ENCODE results near the gene QRICH2. TPM values are rescaled to one million over a fixed set of nuclear protein-coding genes. Genes with fewer than 3 reads are reported as not detected.

Gene QRICH2
- total RNA-seq, 4 donors from 2014 or later, result 1.7 to 2.7 (median 2.0) TPM

DNA sequence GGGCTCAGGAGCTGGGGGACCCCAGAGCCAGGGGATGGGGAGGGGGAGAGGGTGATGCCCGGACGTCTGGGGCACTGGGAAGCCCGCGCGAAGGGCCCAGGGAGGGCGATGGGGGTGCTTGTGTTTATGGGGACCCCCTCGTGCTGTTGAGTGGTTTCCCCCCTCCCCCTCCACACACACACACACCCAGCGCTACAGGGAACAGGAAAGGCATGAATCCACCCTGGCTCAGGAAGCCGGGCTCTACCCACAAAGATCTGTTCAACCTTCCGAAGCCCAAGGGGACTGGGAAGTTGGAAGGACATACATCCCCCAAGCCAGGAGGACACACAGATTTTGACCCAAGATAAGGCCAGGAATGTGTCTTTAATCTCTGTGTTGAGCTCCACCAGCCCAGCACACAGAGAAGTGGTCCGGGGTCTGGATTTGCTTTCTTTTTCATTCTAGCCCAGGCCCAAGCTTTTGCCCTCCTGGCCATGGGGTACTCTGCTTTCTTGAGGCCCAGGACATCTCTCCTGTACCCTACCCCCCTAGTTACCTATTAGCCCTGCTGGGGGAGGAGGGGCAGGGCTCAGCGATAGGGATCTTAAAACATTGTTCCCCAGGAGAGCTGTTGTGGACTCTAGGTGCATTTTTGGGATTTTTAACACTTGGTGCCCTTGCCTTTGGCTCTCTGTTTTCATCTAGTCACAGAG, 41.7 kb downstream of the QRICH2 start:
- Histone ChIP-seq H3K4me3 (peak overlapping the region; percentile 98), H3K4me1 (peaks cover 0 to 79% (median 34%) of the 10 kb centered on the region in 3 donors), H3K36me3 (peaks cover 0 to 25% of the 10 kb centered on the region in 2 donors), H3K9me3 (no peaks in the 10 kb centered on the region), H3K27me3 (no peaks in the 10 kb centered on the region), H3K27ac (peak overlapping the region; percentile 90 to 98 (median 94))
- WGBS, 2 donors (ENCODE audit: low coverage in 1 of 2), result 0 to 7% methylated on average over 1 to 5 of the region's 12 CpGs
- TF ChIP-seq POLR2A (IDR thresholded peaks at IDR 0.05) (no peak), EP300 (IDR thresholded peaks at IDR 0.05) (no peak), POLR2AphosphoS5 (IDR thresholded peaks at IDR 0.05) (no peak)
- TF ChIP-seq, protein P1, sequence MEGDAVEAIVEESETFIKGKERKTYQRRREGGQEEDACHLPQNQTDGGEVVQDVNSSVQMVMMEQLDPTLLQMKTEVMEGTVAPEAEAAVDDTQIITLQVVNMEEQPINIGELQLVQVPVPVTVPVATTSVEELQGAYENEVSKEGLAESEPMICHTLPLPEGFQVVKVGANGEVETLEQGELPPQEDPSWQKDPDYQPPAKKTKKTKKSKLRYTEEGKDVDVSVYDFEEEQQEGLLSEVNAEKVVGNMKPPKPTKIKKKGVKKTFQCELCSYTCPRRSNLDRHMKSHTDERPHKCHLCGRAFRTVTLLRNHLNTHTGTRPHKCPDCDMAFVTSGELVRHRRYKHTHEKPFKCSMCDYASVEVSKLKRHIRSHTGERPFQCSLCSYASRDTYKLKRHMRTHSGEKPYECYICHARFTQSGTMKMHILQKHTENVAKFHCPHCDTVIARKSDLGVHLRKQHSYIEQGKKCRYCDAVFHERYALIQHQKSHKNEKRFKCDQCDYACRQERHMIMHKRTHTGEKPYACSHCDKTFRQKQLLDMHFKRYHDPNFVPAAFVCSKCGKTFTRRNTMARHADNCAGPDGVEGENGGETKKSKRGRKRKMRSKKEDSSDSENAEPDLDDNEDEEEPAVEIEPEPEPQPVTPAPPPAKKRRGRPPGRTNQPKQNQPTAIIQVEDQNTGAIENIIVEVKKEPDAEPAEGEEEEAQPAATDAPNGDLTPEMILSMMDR (IDR thresholded peaks at IDR 0.05), result no peak
- ATAC-seq, result no peak

DNA sequence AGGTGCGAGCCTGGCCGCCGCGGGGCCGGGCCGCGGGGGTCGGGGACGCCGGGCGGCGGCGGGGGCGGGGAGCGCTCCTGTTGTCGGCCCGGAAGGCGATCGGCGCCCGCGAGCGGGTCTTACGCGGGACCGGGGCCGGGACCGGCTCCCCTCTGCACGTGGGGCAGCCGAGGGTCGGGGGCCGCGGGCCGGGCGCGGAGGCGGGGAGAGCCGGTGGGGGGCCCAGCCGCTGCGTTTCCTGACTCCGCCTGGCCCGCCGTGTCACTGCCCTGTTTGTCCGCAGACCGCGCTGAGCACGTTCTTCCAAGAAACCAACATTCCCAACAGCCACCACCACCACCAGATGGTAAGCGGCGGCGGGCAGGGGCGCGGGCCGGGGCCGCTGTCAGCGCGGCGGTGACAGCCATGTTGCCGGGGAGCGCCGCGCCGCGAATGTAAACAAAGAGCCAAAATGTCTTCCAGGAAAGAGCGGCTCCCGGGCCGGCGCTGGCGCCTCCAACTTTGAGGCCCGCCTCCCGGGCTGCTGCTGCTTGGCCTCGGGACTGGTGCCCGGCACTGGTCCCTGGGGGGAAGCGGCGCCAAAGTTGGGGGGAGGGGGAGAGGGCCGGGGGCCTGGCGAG, 42.3 kb downstream of the QRICH2 start:
- ATAC-seq, result no peak

DNA sequence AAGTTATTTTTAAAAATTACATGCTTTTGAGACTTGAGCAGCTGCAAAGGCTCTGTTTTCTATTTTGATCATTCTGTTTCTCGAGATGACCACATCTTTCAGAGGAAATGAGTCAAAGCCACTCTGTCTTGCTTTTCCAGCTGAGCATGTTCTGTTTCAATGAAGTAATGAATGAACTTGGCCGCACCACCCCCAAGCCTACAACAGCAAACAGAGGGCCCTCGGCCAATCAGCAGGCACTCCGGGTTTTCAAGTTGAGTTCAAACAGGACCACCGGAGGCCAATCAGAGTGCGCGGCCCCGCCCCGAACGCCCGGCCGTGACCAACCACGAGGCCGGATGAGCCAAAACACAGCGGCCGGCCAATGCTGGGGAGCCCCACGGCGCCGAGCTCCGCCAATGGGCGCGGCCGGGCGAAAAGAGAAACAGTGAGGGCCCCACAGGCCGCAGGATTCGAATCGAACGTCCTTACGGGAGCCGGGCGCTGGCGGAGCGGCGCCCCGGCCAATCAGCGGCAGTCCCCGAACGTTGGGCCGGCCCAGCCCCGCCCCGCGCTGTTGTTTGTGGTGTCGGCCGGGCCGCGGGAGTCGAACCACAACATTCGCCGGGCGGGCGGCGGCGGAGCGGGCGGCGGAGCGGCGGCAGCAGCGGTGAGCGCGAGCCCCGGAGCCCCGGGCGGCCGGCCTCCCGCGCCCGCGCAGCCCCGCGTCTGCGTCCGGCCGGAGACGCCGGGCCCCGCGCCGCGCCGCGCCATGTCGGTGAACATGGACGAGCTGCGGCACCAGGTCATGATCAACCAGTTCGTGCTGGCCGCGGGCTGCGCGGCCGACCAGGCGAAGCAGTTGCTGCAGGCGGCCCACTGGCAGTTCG, 43.1 kb downstream of the QRICH2 start, which contains the start of gene UBALD2:
Gene UBALD2 (plus strand): TSS at position 594 of the 869 bp plus-strand sequence. CDS start 158 bp downstream, at position 752.
- Histone ChIP-seq H3K27me3 (no peaks in the 10 kb centered on the region), H3K4me3 (peak within 1 kb of the TSS; percentile 98), H3K36me3 (peaks cover 0 to 11% of the 10 kb centered on the region in 2 donors), H3K9me3 (no peaks in the 10 kb centered on the region), H3K4me1 (peaks cover 0 to 66% (median 34%) of the 10 kb centered on the region in 3 donors), H3K27ac (peak within 1 kb of the TSS; percentile 90 to 98 (median 94))
- ATAC-seq, result peak; percentile 95
- WGBS, 2 donors (ENCODE audit: low coverage in 1 of 2), result 0% methylated on average over 1 to 4 of the region's 94 CpGs
- TF ChIP-seq POLR2A (IDR thresholded peaks at IDR 0.05) (peak; percentile 90 to 96), EP300 (IDR thresholded peaks at IDR 0.05) (no peak), POLR2AphosphoS5 (IDR thresholded peaks at IDR 0.05) (peak; percentile 89)
- TF ChIP-seq, protein P1 (IDR thresholded peaks at IDR 0.05), result peak in 2 of 4 experiments; percentile 12 to 13

More for the DNA sequence above, 42.3 kb downstream of the QRICH2 start:
- peak overlapping the region; percentile 98 for H3K4me3 ChIP-seq
- H3K27ac ChIP-seq, result peak overlapping the region; percentile 90 to 98 (median 94)
- peaks cover 0 to 19% of the 10 kb centered on the region in 2 donors for H3K36me3 ChIP-seq
- WGBS, 2 donors (ENCODE audit: low coverage in 1 of 2), result no CpG with 5 or more reads among the region's 76 CpGs
- H3K9me3 ChIP-seq, result no peaks in the 10 kb centered on the region
- H3K4me1 ChIP-seq, result peaks cover 0 to 72% (median 34%) of the 10 kb centered on the region in 3 donors
- TF ChIP-seq POLR2AphosphoS5 (IDR thresholded peaks at IDR 0.05), result peak; percentile 29
- TF ChIP-seq, protein P1 (IDR thresholded peaks at IDR 0.05), result peak in 1 of 4 experiments; percentile 7
- peak in 1 of 2 donors; percentile 13 for TF ChIP-seq POLR2A (IDR thresholded peaks at IDR 0.05)
- no peak for TF ChIP-seq EP300 (IDR thresholded peaks at IDR 0.05)
- no peaks in the 10 kb centered on the region for H3K27me3 ChIP-seq

DNA sequence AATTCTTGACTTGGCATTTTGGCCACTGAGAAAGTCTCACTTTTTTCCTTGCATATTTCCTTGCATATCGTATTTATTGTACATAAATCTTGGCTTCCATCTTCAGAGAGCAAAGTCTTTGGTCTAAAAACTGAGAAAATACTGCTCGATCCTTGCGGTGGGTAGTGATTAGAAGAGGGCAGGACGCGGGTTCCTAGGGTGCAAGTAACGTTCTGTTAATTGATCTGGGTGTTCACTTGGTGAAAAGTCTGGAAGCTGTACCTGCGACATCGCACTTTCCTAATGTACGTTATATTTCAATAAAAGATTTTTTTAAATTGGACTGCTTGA, 43.7 kb downstream of the QRICH2 start:
- WGBS, 2 donors (ENCODE audit: low coverage in 1 of 2), result 20 to 25% methylated on average over 8 to 9 of the region's 9 CpGs
- Histone ChIP-seq H3K27ac (peak overlapping the region; percentile 5 to 79 (median 72)), H3K27me3 (no peaks in the 10 kb centered on the region), H3K36me3 (peaks cover 0 to 5% of the 10 kb centered on the region in 2 donors), H3K4me1 (peaks cover 0 to 60% (median 33%) of the 10 kb centered on the region in 3 donors), H3K4me3 (peak overlapping the region in 1 of 2 donors; percentile 14), H3K9me3 (no peaks in the 10 kb centered on the region)
- no peak for ATAC-seq
- no peak for TF ChIP-seq EP300 (IDR thresholded peaks at IDR 0.05)
- TF ChIP-seq POLR2A (IDR thresholded peaks at IDR 0.05), result no peak
- TF ChIP-seq POLR2AphosphoS5 (IDR thresholded peaks at IDR 0.05), result no peak
- TF ChIP-seq, protein P1 (IDR thresholded peaks at IDR 0.05), result no peak

All from gastroesophageal sphincter (tissue), 4 donors.